ENCODE measurements around the gene MEX3A. TPM values are rescaled to one million over a fixed set of nuclear protein-coding genes. Genes with fewer than 3 reads are reported as not detected.

The MEX3A gene
- total and polyA plus RNA-seq, 5 experiments from 2014 or later: 0.38 TPM; not detected in 4

DNA sequence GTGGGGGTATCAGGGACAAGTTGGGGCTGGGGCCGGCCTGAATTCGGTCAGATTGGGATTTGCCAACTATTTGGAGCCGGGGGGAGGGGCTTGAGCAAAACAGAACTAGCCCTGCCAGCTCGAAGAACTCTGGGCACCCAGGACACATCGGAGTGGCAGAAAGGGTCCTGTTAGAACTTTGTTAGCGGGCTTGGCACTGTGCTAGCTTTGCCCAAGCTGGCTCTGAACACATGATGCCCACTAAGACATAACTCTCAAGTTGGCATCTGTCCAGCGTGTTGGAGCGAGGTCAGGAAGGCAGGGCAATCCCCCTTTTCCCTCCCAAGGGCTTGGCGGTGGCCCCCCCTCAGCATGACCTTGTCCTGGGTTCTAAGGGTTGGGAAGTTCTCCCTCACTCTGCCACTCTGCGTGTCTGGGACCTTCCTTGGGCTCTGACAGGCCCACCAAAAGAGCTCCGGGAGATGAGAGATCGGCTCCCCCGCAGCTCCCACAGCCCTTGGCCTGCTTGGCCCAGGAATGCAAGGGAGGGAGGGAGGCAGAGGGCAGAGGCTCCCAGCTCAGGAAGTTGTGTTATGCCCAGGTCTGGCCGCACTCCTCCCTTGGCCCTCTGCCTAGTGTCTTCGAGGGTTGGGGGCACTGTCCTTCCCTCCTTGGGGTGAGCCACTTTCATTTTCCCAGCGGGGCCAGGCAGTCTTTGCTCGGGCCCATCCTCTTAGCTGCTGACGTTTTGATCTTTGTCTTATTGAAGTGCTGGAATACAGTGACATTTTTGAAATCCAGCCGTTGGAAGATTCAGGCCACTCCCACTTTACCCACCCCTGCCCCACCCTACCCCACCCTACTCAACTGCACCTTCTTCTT is 33.5 kb upstream of the MEX3A start:
- ATAC-seq (peak; percentile 26 to 36), DNase-seq (peak in 2 of 10 donors; percentile 15 to 34)
- H3K9me3 Mint-ChIP-seq: no peaks in the 10 kb centered on the region
- no peaks in the 10 kb centered on the region for H3K36me3 Mint-ChIP-seq
- H3K27me3 Mint-ChIP-seq: peaks cover 4 to 46% (median 33%) of the 10 kb centered on the region in 5 donors
- peak overlapping the region; percentile 60 to 96 (median 82) for H3K27ac Mint-ChIP-seq
- H3K4me3 Mint-ChIP-seq: peak overlapping the region; percentile 76 to 93 (median 90)
- POLR2A ChIA-PET: interaction anchor here (1.2 to 2.1 kb wide), 5 partner anchors 9 to 60 kb away, joined by 3 to 12 read pairs (median 5); no protein-coding TSS in a partner anchor
- H3K4me1 Mint-ChIP-seq: peaks cover 13 to 43% (median 31%) of the 10 kb centered on the region in 4 donors

GRCh38 chr1:156114919-156115513 is 32.8 kb upstream of the MEX3A start:
- H3K36me3 Mint-ChIP-seq: no peaks in the 10 kb centered on the region
- peak overlapping the region; percentile 53 to 96 (median 82) for H3K27ac Mint-ChIP-seq
- POLR2A ChIA-PET: interaction anchor here (0.6 to 2.1 kb wide), 7 partner anchors 8 to 199 kb away, joined by 3 to 12 read pairs (median 5); partner anchors contain the start of gene PMF1
- peak overlapping the region; percentile 76 to 93 (median 90) for H3K4me3 Mint-ChIP-seq
- peaks cover 10 to 37% (median 28%) of the 10 kb centered on the region in 4 donors for H3K4me1 Mint-ChIP-seq
- peak in 3 of 10 donors; percentile 37 to 46 (median 39) for DNase-seq
- peak; percentile 40 to 48 for ATAC-seq
- peaks cover 4 to 42% (median 33%) of the 10 kb centered on the region in 5 donors for H3K27me3 Mint-ChIP-seq
- H3K9me3 Mint-ChIP-seq: no peaks in the 10 kb centered on the region

DNA sequence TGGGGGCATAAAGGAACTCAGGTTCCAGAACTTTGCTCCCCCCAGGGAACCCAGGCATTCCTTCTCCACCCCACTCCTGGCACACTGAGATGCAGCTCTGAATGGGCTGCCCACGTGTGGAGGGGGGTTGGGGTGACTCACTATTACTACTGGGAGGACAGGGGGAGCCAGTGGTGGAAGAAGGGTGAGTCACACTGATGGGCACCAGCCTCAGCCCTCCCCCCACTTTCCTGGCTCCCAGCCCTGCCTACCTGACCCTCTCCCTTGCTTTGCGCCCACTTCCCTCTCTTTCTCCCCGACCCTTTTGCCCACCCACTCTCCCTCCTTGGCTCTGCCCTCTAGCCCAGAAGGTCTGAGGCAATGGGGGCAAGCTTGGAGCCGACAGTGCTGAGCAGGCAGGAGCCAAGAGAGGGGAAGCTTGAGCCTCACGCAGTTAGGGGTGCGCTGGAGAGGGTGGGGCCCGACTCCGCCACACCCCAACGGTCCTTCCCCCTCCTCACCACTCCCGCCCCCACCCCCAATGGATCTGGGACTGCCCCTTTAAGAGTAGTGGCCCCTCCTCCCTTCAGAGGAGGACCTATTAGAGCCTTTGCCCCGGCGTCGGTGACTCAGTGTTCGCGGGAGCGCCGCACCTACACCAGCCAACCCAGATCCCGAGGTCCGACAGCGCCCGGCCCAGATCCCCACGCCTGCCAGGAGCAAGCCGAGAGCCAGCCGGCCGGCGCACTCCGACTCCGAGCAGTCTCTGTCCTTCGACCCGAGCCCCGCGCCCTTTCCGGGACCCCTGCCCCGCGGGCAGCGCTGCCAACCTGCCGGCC is 32.0 kb upstream of the MEX3A start, which contains the start of gene LMNA:
TSS of gene LMNA (plus strand) at position 611 of the 818 bp plus-strand sequence. CDS start 208 bp downstream, outside the sequence.
- Mint-ChIP-seq H3K36me3 (no peaks in the 10 kb centered on the region), H3K4me1 (peaks cover 10 to 32% (median 25%) of the 10 kb centered on the region in 4 donors), H3K9me3 (no peaks in the 10 kb centered on the region), H3K27me3 (peaks cover 4 to 39% (median 33%) of the 10 kb centered on the region in 5 donors), H3K27ac (peak within 1 kb of the TSS; percentile 53 to 96 (median 88)), H3K4me3 (peak within 1 kb of the TSS; percentile 76 to 93 (median 90))
- DNase-seq (peak in 7 of 10 donors; percentile 33 to 73 (median 48)), ATAC-seq (peak; percentile 72 to 76)
- POLR2A ChIA-PET: interaction anchor here (0.6 to 2.1 kb wide), 8 partner anchors 7 to 199 kb away, joined by 3 to 12 read pairs (median 4); partner anchors contain the start of gene PMF1

DNA sequence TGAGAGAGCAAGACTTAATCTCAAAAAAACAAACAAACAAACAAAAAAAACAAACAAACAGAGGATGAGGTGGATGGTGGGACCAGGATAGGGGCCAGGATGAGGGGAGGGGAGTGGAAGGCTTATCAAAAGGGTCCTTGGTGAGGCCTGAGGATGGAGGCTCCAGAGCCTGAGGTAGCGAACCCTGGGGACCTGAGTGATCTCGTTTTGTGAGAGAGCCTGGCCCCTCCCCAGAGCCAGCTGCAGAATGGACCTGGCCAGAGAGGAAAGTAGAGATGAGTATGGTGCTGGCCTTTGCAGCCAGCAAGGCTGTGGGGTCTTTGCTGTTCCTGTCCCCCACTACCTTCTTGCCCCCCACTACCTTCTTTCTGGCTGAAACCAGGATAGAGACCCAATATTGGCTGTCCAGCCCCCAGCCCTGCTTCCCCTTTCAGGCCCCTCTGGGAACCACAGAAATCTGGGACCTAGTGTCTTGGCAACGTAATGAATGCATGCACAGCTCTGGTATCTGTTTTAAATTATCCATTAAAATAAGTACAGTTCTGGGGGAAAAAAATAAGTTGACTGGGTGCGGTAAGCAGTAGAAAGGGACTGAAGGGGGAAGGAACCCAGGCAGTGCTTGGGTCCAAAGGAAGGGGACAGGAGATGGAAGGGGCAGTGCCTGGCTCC is 31.2 kb upstream of the MEX3A start:
- peak overlapping the region in 9 of 10 donors; percentile 25 to 91 (median 65) for H3K27ac Mint-ChIP-seq
- DNase-seq (no peak), ATAC-seq (no peak)
- no peaks in the 10 kb centered on the region for H3K9me3 Mint-ChIP-seq
- peaks cover 10 to 35% (median 25%) of the 10 kb centered on the region in 4 donors for H3K4me1 Mint-ChIP-seq
- peak overlapping the region in 9 of 10 donors; percentile 7 to 93 (median 90) for H3K4me3 Mint-ChIP-seq
- H3K36me3 Mint-ChIP-seq: no peaks in the 10 kb centered on the region
- POLR2A ChIA-PET: interaction anchor here (1.4 to 2.1 kb wide), 3 partner anchors 13 to 17 kb away, joined by 3 to 12 read pairs (median 6); no protein-coding TSS in a partner anchor
- peaks cover 4 to 39% (median 33%) of the 10 kb centered on the region in 5 donors for H3K27me3 Mint-ChIP-seq

- no peak for ATAC-seq
- Mint-ChIP-seq H3K36me3 (no peaks in the 10 kb centered on the region), H3K27ac (peak overlapping the region in 7 of 10 donors; percentile 12 to 75 (median 44)), H3K9me3 (no peaks in the 10 kb centered on the region), H3K27me3 (peaks cover 4 to 39% (median 31%) of the 10 kb centered on the region in 5 donors), H3K4me3 (peak overlapping the region in 2 of 10 donors; percentile 19 to 30), H3K4me1 (peaks cover 10 to 40% (median 25%) of the 10 kb centered on the region in 4 donors)
- POLR2A ChIA-PET: interaction anchor here (0.6 to 1.4 kb wide), 2 partner anchors 15 to 16 kb away, joined by 3 to 12 read pairs; no protein-coding TSS in a partner anchor
- no peak for DNase-seq
Observed at GRCh38 chr1:156112276-156113137, 30.2 kb upstream of the MEX3A start.

DNA sequence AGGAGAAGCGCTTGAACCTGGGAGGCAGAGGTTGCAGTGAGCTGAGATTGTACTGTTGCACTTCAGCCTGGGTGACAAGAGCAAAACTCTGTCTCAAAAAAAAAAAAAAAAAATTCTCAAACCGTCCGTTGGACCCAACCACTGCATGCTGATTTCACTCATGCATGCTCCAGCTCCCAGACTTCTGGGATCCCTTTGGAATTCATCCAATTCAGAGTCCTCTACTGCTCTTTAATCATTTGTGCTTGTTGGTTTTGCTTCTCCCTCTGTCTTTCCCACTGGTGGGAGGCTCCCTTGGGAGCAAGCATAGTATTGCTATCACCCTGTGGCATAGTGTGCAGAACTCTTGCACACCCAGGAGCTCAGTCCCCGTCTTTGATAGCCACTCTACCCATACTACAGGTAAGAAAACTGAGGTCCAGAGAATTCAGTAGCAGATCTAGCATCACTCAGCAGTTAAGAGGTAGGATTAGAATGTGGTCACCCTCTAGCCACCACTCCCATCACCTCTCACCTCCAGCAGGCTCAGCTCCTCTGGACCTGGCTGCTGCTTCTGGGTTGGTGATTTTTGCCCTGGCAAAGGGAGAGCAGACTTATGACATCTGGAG is 29.2 kb upstream of the MEX3A start:
- no peak overlapping the region for H3K4me3 Mint-ChIP-seq
- POLR2A ChIA-PET: no interaction called here
- H3K9me3 Mint-ChIP-seq: no peaks in the 10 kb centered on the region
- H3K4me1 Mint-ChIP-seq: peaks cover 14 to 46% (median 29%) of the 10 kb centered on the region in 4 donors
- DNase-seq (no peak), ATAC-seq (no peak)
- H3K36me3 Mint-ChIP-seq: no peaks in the 10 kb centered on the region
- peaks cover 4 to 35% (median 29%) of the 10 kb centered on the region in 5 donors for H3K27me3 Mint-ChIP-seq
- H3K27ac Mint-ChIP-seq: peak overlapping the region in 6 of 10 donors; percentile 26 to 97 (median 52)

- POLR2A ChIA-PET: no interaction called here
- Mint-ChIP-seq H3K4me3 (no peak overlapping the region), H3K9me3 (no peaks in the 10 kb centered on the region), H3K27ac (peak overlapping the region in 7 of 10 donors; percentile 12 to 97 (median 54)), H3K4me1 (peaks cover 8 to 48% (median 28%) of the 10 kb centered on the region in 4 donors), H3K36me3 (no peaks in the 10 kb centered on the region), H3K27me3 (peaks cover 4 to 26% (median 21%) of the 10 kb centered on the region in 5 donors)
- ATAC-seq: no peak
- DNase-seq: no peak
Observed at GRCh38 chr1:156110252-156110651, 28.0 kb upstream of the MEX3A start.

- ATAC-seq: no peak
- peak overlapping the region in 8 of 10 donors; percentile 22 to 100 (median 98) for H3K27ac Mint-ChIP-seq
- POLR2A ChIA-PET: no interaction called here
- H3K4me1 Mint-ChIP-seq: peaks cover 11 to 50% (median 26%) of the 10 kb centered on the region in 4 donors
- no peaks in the 10 kb centered on the region for H3K9me3 Mint-ChIP-seq
- no peak overlapping the region for H3K4me3 Mint-ChIP-seq
- no peaks in the 10 kb centered on the region for H3K36me3 Mint-ChIP-seq
- DNase-seq: no peak
- H3K27me3 Mint-ChIP-seq: peaks cover 1 to 14% (median 11%) of the 10 kb centered on the region in 5 donors
Observed at GRCh38 chr1:156108664-156109241, 26.5 kb upstream of the MEX3A start.

DNA sequence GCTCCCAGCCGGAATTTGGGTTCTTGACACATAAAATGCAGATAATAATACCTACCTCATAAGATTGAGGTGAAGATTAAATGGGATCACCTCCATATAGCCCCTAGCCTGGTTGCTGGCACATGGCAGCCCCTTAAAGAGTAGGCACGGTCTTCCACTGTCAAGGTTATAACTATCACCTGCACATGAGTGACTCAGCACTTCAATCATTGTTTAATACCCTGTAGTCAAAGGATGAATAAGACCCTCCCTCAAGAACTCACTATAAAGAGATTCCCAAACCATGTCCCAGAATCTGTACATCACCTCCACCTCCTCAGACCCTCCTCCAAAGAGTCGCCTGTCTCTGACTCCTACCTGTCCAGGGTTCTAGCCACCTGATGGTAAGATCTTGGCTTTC is 25.8 kb upstream of the MEX3A start:
- Mint-ChIP-seq H3K36me3 (no peaks in the 10 kb centered on the region), H3K9me3 (no peaks in the 10 kb centered on the region), H3K27me3 (peaks cover 0 to 10% (median 4%) of the 10 kb centered on the region in 5 donors), H3K4me3 (no peak overlapping the region), H3K4me1 (peaks cover 16 to 54% (median 30%) of the 10 kb centered on the region in 4 donors), H3K27ac (peak overlapping the region; percentile 31 to 100 (median 98))
- DNase-seq (no peak), ATAC-seq (no peak)
- POLR2A ChIA-PET: interaction anchor here (2.0 to 2.4 kb wide), 2 partner anchors 8 to 16 kb away, joined by 5 to 6 read pairs; no protein-coding TSS in a partner anchor

All from naive thymus-derived CD8-positive, alpha-beta T cell (primary cell).